ENCODE data around the gene LMX1A.

DNA sequence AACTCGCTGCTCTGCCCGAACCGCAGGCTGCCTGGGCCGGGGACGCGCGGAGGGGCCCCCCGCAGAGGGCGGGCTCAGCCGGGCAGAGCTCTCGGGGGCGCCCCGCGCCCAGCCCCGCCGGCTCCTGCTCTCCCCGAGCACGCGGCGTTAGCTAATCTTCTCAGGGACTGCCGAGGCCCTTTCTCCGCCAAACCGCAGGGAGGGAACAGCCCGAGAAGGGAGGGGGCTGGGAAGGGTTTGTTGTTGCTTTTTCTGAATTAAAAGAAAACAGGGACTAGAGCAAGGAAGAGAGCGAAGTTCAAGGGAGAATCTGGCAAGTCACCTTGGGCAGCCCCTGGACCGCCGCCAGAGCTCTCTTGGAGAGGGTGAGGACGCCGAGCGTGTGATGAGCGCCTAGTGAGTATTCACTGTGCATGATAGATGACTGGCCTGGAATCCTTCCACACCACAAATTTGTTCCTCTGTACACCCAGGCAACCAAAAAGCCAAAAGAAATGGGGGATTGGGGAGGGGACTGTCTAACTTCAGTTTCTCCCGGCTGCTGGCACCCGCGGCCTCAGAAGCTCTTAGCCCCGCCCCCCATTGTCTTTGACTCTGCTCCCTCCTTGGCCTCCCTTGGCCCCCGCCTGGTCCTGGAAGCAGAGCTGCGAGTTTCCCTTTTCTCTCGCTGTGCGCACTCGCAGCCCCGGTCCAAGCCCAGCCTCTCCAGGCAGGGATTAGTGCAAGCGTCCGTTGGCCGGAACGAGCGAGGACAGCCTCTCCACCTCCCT is 19.7 kb upstream of the LMX1A start:
- TF ChIP-seq PAX8 (CRISPR knock-in tag; IDR thresholded peaks at IDR 0.05; ENCODE audit: borderline replicate concordance) = no peak
- TF ChIP-seq ARNTL (CRISPR knock-in tag; IDR thresholded peaks at IDR 0.05) = no peak
- no peak for TF ChIP-seq EHMT2 (IDR thresholded peaks at IDR 0.05; ENCODE audit: borderline replicate concordance, low read depth, low read length)
- TF ChIP-seq, protein P1, sequence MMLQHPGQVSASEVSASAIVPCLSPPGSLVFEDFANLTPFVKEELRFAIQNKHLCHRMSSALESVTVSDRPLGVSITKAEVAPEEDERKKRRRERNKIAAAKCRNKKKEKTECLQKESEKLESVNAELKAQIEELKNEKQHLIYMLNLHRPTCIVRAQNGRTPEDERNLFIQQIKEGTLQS (CRISPR knock-in tag; IDR thresholded peaks at IDR 0.05) = no peak
- TF ChIP-seq SIN3A (IDR thresholded peaks at IDR 0.05; ENCODE audit: borderline replicate concordance, low read depth, low read length) = no peak
- TF ChIP-seq, protein P2, sequence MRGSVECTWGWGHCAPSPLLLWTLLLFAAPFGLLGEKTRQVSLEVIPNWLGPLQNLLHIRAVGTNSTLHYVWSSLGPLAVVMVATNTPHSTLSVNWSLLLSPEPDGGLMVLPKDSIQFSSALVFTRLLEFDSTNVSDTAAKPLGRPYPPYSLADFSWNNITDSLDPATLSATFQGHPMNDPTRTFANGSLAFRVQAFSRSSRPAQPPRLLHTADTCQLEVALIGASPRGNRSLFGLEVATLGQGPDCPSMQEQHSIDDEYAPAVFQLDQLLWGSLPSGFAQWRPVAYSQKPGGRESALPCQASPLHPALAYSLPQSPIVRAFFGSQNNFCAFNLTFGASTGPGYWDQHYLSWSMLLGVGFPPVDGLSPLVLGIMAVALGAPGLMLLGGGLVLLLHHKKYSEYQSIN (CRISPR knock-in tag; IDR thresholded peaks at IDR 0.05; ENCODE audit: borderline replicate concordance) = no peak
- TF ChIP-seq SP2 (CRISPR knock-in tag; IDR thresholded peaks at IDR 0.05) = no peak
- no peak for TF ChIP-seq ZNF570 (CRISPR knock-in tag; IDR thresholded peaks at IDR 0.05; ENCODE audit: borderline replicate concordance)
